Midbrain (tissue), 1 donor: ENCODE data around the gene AP4B1.

Experiments
- DNase-seq: peaks from one replicate; lab custom pipeline; 2025; lab: John Stamatoyannopoulos, UW

The AP4B1 gene

DNA sequence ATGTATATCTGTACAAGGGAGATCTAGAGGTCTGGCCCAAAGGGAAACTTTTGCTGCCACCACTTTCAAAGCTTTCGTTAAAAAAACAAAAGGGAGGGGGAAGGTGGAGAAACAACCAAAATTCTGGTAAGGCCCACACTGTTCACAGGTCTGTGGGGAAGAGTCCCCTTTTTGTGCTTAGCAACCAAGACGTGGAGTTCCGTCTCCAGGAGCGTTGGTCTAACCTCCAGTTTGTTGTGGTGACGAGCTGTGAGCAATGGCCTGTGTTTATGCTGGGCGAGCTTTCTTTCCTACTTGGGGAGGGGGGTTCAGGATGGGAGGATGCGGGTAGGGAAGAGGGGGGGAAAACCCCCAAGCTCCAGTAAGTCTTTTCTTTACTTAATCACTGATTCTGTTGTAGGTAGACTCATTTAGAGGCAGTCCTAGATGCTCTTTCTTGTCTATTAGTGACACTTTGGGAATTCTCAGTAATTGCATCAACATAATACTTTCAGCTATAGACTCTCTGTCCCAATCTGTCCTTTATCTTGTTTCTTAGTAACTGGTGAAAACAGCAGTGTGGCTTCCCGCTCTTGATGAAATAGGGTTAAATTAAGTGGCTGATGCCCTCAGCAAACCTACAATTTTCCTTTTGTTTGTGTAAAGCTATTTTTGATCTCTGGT is 26.0 kb upstream of the AP4B1 start:
- DNase-seq, result no peak

DNA sequence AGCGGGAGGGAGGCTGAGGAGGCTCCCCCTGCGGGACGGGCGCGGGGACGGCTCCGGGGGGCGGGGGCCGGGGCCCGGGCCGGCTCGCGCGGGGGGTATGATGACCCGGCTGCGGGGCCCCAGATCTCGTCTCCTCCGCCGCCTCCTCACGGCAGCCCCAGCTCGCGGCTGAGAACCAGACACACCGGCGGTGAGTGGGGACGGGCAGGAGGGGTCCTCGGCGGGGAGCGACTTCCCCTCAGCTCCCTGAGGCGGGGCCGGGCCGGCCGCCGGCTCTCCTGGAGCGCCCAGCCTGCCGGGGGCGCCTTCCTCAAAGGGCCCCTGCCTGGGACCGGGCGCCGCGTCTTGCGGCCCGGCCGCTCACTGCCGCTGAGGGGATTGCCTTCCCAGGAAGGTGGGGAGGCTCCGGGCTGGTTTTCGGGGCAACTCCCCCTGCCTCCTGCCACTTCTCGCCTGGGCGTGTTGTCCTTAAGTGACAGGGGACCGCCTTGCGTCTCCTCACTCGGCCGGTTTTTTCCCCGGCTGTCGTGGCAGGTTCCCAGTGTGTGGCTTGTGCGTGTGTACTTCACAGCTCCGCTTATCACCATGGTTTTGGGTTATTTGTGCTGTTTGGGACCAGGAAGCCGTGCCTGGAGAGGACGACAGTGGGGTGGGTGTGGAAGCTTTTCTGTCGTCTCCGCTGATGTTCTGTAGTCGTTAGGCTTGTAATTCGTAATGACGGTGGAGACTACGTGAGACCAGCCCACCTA is 25.3 kb upstream of the AP4B1 start:
- peak; percentile 46 for DNase-seq

GRCh38 chr1:113928941-113929749 is 24.5 kb upstream of the AP4B1 start, which contains the start of gene HIPK1:
HIPK1 (plus strand) TSS chr1:113929324.
- peak; percentile 92 for DNase-seq

DNA sequence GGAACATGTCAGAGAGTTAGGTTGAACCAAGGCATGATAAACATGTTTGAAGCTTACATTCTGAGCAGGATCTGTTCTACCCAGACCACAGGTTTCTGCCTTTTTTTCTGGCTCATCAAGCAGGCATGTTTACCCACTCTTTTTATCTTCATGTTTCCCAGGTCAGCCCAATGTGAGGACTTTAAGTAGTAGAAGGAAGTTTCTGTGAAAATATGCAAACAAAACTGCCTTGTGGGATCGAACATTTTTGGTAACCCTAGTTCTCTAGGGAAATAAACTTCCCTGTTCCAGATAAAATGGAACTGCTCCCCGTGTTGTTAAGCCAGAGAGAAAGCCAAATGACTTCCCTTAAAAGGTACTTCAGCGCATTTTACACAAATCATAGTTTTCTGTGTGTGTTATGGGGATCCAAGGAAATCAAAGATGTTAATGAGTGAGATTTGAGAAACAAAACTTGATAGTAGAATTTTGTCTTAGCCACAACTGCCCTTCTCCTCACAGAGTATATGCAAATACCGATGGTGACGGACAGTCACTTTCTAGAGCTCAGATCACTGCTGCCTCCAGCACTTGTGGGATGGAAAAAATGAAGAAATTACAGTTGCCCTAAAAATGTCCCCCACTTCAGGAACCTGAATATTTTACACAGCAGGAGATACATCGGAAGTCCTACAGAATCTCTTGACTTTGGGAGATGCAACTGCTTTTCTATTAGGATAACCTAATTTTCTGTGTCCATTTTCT is 23.8 kb upstream of the AP4B1 start:
- peak; percentile 48 for DNase-seq

GRCh38 chr1:113924473-113924872 is 19.9 kb upstream of the AP4B1 start:
- no peak for DNase-seq

GRCh38 chr1:113922957-113923356 is 18.4 kb upstream of the AP4B1 start:
- no peak for DNase-seq

GRCh38 chr1:113918243-113918642 is 13.6 kb upstream of the AP4B1 start:
- no peak for DNase-seq

GRCh38 chr1:113917400-113918082 is 12.9 kb upstream of the AP4B1 start:
- DNase-seq, result no peak

DNA sequence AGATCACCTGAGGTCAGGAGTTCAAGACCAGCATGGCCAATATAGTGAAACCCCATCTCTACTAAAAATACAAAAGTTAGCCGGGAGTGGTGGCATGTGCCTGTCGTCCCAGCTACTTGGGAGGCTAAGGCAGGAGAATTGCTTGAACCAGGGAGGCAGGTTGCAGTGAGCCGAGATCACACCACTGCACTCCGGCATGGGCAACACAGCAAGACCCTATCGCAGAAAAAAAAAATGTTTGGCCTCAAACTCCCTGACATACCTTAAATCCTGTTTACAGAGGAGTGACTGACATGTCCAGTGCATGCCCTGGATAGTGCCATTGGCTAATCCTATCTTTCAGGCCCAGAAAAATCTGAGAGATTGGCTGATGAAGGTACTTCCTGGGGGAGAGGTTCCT is 12.4 kb upstream of the AP4B1 start:
- no peak for DNase-seq

- DNase-seq, result no peak
Observed at GRCh38 chr1:113913887-113914664, 9.5 kb upstream of the AP4B1 start.

- DNase-seq, result no peak
Observed at GRCh38 chr1:113913312-113913668, 8.7 kb upstream of the AP4B1 start.

GRCh38 chr1:113912594-113913311 is 8.2 kb upstream of the AP4B1 start:
- DNase-seq, result peak; percentile 2

GRCh38 chr1:113905435-113905861 is 849 bp upstream of the AP4B1 start:
- no peak for DNase-seq

- DNase-seq, result no peak
Observed at GRCh38 chr1:113904293-113904673, 316 bp downstream of the AP4B1 start.

DNA sequence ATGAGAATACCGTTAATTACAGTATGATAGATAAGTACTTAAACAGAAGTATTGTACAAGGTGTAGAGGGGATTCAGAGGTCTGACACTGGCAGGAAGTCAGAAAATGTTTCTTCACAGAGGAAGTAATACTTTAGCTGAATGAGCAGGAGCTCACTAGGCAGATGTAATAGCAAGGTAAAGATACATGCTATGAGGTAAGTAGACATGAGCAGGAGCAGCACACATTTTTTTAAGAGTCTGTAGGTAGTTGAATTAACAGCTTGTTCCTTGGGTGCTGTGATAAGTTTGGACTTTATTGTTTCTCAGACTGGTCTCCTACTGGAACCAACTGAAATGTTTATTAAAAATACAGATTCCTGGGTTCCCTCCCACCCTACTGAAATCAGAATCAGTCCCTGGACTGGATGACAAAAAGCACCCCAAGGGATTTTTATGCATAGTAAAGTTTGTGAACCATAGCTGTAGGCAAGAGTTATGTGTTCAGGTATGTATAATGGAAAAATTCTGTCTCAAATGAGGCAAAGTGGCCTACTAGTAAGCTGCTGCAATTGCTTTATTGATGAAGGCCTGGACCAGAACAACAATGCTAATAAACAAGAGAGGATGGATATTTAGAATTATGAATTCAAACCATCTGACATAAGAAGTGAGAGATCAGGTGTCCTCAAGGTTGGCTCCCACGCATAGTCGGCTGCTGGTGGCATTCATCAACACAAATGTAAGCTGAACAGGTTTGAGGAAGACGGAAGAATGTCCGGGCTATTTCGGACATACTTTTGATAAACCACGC is 902 bp downstream of the AP4B1 start:
- no peak for DNase-seq

DNA sequence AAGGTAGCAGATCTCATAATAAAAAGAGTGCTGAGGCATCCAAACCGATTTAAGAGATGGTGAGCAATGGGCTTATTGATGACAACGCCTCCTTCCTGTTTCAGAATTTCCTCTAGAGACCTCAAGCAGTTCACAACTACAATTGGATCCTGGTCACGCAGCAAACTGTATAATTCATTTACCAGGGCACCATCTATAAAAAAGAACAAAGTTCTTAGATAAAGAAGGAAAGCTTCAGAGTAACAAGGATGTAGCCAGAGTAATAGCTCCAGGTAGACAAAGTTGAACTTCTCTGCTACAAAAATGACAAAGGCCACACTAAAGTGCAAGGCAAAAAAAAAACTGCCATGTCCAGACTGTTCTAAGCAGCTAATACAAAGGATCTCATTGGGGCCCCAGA is 3.4 kb downstream of the AP4B1 start:
- DNase-seq, result no peak

DNA sequence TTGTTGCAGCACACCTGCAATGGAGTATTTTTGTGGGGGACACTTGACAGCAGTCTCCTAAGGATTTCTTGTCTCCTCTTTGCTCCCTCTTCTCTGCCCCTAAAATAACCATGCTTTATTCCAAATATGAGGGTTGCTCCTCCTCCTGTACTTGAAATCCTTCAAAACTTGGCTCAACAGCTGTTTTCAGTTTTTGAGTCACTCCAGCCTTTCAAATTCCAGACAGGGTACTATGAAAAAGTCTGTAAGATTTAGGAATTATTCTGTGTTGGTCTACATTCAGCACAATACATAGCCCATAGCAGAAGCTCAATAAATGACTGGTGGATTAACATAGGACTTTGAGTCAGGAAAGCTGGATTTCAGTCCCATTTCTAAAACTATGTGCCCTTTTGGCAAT is 5.5 kb downstream of the AP4B1 start:
- DNase-seq, result no peak

DNA sequence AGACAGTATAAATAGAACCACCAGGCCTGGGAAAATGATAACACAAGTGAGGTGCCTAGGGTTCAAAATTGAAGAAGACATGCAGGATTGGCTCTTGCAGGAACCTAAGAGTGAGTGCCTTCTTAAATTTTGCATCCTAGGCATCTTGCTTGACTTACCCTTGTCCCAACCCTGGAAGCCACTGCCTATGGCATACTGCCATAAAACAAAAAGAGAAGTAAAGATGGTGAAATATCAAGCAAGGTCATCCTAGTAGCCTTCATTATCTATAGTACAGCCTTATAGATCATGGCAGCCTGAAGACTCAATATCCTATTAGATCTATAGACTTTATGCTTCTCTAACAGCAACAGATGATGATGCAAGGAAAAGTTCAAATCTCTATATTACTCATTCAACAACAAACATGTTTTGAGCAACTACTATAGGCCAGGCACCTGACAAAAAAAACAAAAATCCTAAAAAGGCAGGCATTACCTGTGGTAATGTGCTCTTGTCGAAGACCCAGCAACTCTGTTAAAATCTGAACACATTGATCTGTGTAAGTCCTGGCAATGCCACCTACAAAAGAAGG is 6.3 kb downstream of the AP4B1 start:
- DNase-seq, result no peak

DNA sequence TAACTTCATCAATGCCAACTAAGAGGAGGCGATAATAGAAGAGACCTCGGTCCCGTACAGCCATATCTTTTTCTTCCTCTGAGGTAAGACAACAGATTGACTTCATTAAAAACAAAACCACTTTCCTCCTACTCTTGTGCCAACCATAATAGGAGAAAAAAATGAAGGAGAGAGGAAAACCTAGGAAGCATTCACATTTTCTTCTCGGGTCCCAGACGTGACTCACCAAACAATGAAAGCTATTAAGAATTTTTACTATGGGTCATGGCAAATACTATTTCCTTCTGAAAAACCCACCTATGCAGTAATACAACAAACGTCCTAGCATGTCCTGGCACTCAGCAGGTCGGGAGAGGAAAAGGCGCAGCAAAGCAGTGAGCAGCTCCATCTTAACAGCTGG is 8.6 kb downstream of the AP4B1 start:
- no peak for DNase-seq
